SHP77 treated with DMSO at 0.1 percent for 48 hours (cell line): ENCODE measurements around the gene C1D.

ENCODE experiments used
- DNase-seq: peaks from one replicate; lab custom pipeline; 2025; lab: John Stamatoyannopoulos, UW

C1D gene

GRCh38 chr2:68057658-68058396, 5.0 kb downstream of the C1D start:
- DNase-seq = no peak

DNA sequence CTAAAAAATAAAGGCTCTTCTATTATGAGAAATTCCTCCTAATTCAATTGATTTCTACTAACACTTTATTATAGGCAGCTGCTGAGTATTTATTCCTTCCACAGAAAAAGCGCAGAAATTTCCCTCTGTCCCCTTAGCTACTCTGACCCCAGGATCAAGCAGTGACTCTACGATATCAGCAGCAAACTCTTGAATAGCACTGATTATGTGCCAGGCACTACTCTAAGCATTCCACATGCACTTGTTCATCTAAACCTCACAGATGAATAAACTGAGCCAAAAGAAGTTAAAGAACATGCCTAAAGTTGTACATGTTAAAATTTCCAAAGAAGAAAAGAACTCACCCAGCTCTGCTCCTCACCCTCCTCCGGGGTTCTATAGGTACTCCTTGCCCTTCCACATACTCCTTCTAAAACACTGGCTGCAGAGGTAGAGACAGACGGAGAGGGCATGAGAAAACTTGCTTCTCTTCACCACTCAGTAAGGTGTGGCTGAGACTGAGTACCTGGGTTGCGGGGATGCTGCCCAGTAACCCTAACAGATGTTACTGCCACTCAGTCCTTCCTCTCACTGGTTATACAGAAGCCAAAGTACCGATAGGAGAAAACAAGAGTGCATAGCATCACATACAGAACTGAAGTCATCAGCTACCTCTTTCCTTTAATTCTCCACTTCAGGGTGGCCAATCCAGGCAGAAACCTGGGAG, 9.9 kb downstream of the C1D start:
- no peak for DNase-seq

GRCh38 chr2:68050353-68050752, 12.5 kb downstream of the C1D start:
- DNase-seq = no peak

DNA sequence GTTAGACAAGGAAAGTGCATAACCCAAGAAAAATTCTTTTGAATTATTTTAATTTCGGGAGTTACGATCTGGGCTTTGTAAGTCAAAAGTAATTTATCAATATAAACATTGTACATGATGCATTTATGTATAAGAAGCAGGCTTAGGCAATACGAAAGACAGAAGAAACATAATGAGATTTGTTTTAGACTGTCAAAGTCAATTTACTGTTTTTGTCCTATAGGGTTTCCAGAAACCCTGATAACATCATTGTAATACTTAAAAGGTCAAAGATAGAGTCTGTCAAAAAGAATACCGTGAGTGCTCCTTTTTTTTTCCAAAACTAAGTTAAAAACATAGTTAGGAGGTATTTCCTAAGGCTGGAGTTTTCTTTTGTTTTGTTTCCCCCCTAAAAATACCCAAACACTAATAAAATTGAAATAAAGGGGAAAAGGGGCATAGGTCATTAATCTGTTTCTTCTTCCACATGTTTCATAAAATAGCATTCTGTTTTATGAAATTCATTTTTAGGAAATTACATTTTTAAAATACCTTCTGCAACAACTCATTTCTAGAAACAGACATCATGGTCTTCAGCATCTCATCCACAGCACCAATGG, 16.1 kb downstream of the C1D start:
- DNase-seq = no peak

GRCh38 chr2:68046224-68046623, 16.6 kb downstream of the C1D start:
- DNase-seq = no peak

- DNase-seq = no peak
Observed at GRCh38 chr2:68045342-68045741, 17.5 kb downstream of the C1D start.

GRCh38 chr2:68044099-68044498, 18.7 kb downstream of the C1D start:
- DNase-seq = no peak

GRCh38 chr2:68043695-68044094, 19.1 kb downstream of the C1D start:
- DNase-seq = no peak

- no peak for DNase-seq
Observed at GRCh38 chr2:68043032-68043431, 19.8 kb downstream of the C1D start.

DNA sequence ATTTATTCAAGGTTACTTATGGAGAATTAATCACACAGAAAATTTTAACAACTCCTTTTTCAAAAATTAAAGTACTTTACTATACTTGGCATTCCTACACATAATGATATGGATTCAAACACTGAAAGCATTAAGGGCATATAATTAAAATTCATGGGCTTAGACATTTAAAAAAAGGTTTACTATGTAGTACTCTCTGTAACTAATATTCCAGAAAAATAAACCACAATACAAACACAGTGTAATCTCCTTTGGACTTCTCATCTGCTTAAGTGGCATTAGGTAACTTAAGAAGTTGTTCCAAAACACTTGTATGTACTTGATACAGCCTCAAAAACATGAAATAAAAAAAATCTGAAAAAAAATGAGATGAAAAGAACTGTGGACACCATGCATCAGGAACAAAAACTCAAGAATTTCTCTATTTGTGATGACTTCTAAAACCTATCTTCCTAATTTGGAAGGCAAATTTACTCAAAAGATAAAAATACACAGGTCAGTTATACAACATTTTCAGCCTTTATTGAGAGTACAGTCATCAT, 21.0 kb downstream of the C1D start:
- no peak for DNase-seq

DNA sequence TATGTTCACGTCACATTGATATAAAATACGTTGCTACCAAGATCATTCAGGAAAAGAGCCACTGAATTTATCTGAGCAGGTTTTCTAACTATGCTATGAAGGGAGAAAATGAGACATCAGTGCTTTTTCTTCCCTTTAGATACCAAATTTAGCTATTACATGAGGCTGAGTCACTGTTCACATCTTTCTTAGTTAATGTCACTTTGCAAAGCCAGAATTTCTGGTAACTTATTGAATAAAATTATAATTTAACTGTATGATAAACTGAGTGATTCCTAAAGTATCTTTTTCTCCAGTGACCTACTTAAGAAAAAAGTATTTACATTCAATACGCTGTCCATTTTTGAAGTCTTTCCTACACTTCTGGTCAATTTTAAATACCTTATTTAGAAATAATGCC, 22.7 kb downstream of the C1D start:
- no peak for DNase-seq

DNA sequence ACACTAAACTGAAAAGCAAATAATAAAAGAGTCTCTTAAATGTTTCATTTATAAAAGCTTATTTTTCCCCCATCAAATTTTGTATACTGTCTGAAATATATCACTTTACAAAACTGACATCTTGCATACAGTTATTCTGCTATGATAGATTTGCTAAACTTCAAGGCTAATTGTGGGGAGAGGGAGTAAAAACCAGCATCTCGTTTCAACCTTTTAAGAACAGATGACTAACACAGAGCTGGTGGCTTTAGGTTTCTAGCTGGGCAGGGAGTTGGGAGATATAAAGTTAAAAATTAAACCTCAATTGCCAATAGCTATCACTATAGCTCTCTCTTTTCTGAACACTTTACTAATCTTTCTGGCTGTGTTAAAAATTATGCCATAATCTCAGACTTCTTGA, 23.5 kb downstream of the C1D start:
- no peak for DNase-seq

GRCh38 chr2:68032702-68033101, 30.1 kb downstream of the C1D start:
- no peak for DNase-seq

GRCh38 chr2:68031542-68032160, 31.2 kb downstream of the C1D start:
- DNase-seq = peak; percentile 53

DNA sequence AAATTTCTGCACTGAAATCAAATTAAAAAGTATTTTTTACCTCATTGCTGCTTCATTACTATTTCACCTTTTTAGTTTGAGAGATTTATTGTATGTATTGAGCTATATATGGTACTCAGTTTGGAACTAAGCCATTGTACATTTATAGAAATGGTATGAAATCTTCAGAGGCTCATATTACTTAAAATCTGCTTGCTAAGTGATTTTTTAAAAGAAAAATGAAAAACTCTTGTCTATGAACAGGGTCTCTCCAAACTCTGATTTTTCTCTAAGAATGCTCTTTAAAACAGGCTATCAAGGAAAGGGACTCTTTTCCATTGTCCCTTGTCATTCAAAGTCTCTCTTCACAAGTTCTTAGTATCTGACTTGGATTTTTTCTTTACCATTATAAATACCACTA, 31.8 kb downstream of the C1D start:
- no peak for DNase-seq

- DNase-seq = no peak
Observed at GRCh38 chr2:68030529-68030928, 32.3 kb downstream of the C1D start.

- DNase-seq = no peak
Observed at GRCh38 chr2:68027959-68028358, 34.8 kb downstream of the C1D start.

DNA sequence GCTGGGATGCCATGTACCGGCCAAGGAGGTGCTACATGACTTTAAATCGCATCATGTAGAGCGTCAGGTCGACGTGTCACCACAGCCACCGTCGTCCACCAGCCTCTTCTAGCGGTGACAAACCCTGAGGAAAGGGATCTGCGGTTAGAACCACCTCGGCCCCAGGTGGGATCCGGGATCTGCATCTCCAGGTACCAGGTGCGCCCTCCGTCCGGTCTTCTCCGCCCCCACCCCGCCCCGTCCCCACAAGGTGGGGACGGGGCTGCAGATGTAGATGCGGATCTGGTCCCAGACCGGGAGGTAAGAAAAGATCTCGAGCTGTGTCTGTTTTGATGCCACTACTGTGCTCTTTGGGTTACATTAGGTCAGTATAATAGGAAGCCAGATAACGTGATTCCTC, 38.4 kb downstream of the C1D start:
- no peak for DNase-seq

- no peak for DNase-seq
Observed at GRCh38 chr2:68023904-68024303, 38.9 kb downstream of the C1D start.

DNA sequence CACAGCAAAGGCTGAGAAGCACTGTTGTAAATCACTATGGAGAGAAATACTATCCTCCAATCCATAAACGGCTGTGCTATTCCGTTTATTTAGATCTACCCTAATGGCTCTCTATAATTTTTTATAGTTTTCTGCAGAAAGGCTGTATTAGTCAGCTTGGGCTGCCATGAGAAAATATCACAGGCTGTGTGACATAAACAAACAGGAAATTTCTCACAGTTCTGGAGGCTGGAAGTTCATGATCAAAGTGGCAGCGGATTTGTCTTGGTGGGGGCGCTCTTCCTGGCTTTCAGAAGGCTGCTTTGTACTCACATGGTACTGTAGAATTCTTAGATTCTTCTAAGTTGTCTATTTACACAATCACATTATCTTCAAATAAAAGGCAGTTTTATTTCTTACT, 44.1 kb downstream of the C1D start:
- DNase-seq = no peak

DNA sequence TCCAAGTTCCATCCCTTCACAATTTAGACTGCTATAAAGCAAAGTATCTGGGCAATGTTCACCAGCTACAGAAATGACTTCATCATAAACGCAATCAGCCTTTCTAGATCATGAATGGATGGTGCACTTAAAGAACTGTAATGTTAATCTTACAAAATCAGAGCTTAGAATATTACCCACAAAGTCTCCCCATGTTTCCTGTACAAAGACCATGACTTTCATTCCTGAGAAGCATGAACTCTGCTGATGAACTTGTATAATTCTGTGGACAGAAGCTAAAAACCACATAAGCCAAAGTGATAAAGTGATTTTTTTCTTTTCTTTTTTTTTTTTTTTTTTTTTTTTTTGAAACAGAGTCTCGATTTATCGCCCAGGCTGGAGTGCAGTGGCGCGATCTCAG, 53.3 kb downstream of the C1D start:
- DNase-seq = no peak

- DNase-seq = no peak
Observed at GRCh38 chr2:68000170-68000825, 62.5 kb downstream of the C1D start.
